HuH-7.5 (cell line): ENCODE data around the gene DTX4.

Experiments
- DNase-seq: peaks from one replicate; pipeline ENCODE4 v3.0.0; 2011; ENCODE audit warnings: low spot score

DTX4 gene

GRCh38 chr11:59192446-59193020, 20.6 kb downstream of the DTX4 start:
- no peak for DNase-seq

DNA sequence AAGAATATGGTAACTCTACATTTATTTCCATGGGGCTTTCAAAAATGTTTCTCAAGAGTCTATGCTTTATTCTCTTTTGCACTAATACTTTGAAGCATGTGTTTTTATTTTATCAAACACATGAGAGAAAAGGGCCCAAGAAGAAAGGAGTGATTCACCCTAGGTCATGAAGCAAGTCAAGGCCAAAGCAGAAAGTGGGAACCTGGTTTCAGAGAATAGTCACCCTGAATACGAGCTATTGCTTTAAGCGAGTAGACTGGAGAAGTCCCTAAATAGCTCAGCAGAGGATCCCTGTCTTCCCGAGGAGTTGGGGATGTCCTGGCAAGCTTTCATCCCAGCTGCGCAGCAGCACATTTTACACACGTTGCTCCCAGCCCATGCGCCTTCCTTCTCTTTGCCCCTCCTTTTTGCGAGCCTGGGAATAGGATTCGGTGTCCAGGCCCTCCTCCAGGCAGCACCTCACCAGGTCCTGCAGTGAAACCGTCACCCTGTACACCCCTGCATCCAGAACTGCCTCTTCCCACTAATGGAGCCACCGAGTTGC, 21.7 kb downstream of the DTX4 start:
- no peak for DNase-seq

DNA sequence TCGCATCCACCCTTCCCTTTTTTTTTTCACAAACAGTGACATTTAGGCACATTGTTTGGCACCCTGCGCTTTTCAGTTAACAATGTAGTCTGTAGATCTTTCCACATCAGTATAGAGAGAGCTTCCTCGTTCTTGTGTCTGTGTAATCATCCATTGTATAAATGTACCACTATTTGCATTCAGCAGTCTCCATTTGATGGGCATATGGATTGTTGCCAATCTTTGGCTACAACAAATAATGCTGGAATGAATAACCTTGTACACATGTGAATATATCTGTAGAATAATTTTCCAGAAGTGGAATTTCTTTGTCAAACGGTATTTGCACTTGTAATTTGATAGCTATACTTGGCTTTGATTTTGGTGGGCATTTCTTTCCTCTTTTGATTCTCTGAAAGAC, 23.7 kb downstream of the DTX4 start:
- DNase-seq, result no peak

DNA sequence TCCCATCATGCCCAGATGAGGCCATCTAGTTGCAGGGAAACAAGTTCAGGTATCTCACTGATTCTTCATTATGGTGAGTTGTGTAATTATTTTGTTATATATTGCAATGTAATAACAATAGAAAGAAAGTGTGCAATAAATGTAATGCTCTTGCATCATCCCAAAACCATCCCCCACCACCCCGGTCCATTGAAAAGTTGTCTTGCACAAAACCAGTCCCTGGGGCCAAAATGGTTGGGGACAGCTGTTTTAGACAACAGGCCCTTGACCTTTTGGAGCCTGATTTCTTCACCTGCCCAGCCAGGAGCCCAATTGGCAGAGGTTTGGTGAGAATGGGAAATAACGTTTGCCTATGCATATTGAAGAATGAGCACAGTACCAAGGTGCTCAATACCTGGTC, 24.8 kb downstream of the DTX4 start:
- DNase-seq, result no peak

DNA sequence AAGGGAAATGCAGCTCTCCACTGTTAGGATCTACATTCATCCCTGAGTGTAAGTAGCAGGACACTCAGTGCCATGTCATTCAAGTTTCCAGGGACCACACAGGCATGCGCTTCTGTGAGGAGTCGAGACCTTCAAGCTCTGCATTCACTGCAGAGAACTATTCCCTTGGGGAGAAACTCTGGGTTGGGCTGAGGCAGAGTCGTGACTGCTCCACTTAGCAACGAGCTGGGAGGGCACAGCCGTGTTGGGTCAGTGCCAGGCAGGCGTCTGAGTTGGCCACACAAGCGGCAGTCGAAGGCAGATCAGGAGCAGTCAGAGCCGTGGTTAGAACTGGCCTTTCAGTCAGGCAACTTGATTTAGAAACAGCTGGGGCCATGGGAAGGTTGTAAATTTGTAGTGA, 26.1 kb downstream of the DTX4 start:
- DNase-seq, result no peak

- no peak for DNase-seq
These were observed 26.8 kb downstream of the DTX4 start for GRCh38 chr11:59198726-59199125.

DNA sequence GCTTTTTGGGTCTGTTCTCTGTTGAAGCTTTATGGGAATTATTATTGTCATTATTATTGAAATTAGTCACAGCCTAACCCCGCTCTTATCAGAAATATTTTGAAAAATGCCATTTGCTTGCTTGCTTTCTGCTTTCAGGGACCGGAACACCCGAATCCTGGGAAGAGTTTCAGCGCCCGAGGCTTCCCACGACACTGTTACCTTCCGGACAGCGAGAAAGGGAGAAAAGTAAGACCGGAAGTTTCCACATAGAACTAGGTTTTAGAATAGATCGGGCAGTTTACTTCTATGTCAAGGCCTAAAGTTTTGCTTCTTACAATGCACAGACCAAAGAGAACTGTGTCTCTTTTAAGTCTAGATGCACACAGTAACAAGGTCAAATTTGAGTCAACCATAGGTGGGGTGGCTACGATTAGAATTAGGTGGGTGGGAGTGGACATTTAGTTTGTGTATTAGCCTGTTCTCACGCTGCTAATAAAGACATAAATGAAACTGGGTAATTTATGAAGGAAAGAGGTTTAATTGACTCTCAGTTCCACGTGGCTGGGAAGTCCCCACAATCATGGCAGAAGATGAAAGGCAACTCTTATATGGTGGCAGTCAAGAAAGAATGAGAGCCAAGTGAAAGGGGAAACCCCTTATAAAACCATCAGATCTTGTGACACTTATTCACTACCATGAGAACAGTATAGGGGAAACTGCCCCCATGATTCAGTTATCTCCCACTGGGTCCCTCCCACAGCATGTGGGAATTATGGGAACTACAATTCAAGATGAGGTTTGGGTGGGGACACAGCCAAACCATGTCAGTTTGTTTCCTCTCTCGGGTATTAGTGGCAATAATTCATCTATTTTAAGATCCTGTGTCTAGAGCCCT, 27.9 kb downstream of the DTX4 start:
- DNase-seq, result no peak

GRCh38 chr11:59200423-59200746, 28.5 kb downstream of the DTX4 start:
- DNase-seq, result no peak

DNA sequence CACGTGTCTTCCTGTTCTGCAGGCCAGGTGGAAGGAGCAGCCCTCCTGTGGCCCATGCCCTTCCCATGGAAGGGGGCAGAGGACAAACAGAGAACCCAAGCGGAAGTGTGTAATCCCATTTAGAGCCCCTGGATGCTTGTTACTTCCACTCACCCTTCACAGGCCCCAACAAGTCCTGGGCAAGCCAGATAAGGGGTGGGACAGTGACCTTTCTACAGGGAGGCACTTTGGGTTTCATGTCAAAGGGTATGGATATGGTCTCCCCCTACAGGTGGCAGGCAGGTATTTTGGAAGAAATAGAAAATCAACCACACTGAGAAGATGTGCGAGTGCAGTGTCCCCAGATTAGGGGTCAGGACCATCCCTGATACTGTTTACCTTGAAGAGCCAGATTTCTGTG, 29.4 kb downstream of the DTX4 start:
- DNase-seq, result peak; percentile 34

DNA sequence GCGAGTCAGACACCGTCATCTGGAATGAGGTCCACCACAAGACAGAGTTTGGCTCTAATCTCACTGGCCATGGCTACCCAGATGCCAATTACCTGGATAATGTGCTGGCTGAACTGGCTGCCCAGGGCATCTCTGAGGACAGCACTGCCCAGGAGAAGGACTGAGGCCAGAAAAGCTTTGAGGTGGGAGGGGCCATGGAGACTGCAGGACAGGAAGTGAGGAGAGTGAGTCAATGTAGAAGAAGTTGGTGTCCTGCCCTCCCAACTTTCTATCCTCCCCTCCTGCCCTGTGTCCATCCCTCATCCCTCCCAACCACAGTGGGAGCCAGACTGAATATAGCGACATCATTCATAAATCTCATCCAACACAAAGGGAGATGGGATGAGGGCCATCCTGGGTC, 32.8 kb downstream of the DTX4 start:
- no peak for DNase-seq

DNA sequence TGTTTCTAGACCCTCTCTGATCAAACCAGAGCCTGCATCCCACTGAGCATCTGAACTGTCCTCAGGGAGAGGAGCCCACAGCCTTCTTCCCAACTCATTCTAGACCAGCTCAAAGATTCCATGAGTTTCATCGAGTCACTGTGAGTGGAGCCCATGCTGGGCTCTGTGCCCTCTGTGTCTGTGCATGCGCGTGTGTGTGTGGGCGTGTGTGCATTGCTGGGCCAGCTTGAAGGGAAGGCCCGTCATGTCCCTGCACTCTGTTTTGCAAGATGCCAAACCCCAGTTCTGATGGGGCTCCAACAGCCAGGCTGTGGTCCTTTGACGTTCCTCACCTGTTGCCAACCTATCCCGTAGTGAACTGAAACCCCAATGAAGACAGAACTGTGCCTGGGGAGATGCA, 33.7 kb downstream of the DTX4 start:
- no peak for DNase-seq

DNA sequence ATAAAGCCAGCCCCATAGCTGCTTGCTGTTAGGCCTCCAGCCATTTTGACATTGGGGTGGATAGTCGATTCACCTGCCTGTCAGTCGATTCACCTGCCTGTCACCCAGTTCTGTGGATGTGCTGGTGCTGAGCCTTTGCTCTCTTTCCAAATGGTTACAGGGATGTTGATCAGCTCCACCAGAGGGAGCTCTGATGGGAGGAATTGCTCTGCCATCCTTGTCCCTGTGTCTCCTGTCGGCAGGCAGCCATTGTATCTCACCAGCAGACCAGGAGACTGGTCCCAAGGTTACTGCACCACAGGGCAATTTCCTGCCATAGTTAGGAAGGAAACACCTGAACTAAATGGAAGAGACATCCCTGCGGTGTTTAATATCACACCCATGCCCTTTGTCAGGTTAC, 34.7 kb downstream of the DTX4 start:
- DNase-seq, result peak; percentile 34

DNA sequence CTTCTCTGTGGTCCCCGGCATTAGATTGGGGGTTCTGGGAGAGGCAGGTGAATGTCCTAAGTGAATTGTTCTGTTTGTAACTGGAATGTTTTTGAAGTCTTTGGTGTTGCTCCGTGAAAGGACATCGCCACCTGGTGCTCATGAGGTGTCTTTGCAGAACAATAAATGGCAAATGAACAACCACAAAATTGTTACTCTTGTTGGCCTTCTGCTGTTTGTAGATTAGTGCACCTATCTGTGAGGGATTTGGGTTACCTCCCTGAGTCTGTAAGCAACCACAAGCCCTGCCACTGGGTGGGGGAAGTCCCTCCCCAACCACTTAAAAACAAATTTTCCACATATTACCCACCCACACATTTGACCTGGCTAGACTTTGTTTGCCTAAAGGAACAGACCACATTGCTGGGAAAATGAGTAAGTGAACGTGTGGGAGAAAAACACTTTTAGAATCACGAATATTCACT, 36.1 kb downstream of the DTX4 start:
- no peak for DNase-seq

DNA sequence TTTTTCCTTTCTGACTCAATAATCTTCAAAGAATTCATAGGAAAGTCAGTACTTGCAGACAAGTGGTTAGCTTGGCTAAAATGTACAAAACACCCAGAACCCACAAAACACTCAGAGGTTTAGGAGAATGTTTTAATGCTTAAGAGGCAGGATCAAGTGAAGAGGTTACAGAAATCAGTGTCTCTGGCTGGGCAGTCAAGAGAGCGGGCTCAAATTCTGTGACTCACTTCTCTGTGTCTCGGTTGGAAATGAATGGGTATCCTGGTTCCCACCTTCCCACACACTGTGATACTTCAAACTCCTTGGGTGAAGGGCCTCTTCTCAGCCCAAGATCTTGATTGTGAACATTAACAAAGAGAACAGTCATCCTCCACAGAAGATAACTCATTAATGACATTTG, 37.0 kb downstream of the DTX4 start:
- no peak for DNase-seq

DNA sequence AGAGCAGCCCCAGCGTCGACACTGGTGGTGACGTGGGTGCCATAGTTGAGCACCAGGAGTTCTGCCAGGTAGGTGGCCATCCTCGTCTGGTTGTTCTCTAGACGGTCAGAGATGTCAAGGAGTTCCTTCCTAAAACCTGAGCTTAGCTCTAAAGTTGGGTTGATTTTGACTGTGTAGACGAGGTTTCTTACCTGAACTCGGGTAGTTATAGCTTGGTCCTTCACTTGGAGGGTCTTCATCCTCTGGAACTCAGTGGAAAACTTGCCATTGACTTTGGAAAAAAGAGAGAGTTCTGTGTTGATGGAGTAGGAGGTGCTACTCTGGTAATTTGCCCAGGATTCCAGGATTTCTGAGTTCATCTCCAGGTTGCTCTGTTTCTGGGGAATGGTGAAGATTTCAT, 40.3 kb downstream of the DTX4 start:
- DNase-seq, result no peak

- no peak for DNase-seq
These were observed 41.1 kb downstream of the DTX4 start, which contains the start of gene MPEG1 for GRCh38 chr11:59212744-59213631. TSS of gene MPEG1 (minus strand) at chr11:59212927. CDS start at chr11:59212865, 62 bp downstream.

DNA sequence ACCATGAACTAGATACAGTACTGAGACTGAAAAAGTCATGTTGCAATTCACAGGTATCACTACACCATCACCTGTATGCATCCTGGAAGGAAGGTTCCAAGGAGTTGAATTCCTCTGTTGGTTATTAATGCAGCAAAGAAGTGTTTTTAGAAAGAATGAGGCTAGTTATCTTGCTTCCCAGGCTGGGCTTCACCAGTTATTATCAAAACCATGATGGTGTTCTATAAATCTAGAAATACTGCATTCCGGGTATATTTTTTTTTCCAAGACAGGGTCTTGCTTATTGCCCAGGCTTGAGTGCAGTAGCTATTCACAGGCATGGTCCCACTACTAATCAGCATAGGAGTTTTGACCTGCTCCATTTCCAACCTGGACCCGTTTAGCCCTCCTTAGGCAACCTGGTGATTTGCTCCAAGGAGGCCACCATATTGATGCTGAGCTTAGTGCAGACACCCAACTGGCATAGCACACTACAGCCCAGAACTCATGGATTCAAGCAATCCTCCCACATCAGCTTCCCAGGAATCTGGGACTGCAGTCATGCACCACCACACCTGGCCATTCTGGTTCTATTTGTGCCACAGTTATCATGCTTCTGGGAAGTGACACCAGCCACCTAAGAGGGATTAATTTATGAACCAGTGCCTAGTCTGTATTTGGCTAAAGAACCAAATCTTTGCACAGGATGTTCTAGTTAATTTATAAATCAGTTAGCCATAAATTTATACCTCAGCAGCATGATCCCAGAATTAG, 42.4 kb downstream of the DTX4 start:
- no peak for DNase-seq

GRCh38 chr11:59216641-59217564, 45.0 kb downstream of the DTX4 start:
- DNase-seq, result no peak

DNA sequence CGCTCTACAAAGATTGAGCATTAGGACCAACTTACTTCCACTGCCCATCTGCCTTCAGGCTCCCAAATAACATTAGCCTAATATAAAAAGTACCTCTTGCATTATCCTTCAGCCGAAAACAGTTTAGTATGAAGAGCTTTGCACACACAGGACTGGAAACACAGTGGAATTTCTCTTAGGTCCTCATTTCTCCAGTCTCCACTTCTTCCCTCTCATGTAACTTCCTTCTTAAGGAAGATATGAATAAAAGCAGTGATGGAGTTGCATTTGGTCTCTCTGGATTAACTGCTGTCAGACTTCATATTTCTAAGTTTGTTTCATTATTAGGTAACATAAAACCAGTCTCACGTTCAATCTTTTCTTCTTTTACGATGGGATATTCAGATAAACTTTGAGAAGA, 46.4 kb downstream of the DTX4 start:
- DNase-seq, result no peak

DNA sequence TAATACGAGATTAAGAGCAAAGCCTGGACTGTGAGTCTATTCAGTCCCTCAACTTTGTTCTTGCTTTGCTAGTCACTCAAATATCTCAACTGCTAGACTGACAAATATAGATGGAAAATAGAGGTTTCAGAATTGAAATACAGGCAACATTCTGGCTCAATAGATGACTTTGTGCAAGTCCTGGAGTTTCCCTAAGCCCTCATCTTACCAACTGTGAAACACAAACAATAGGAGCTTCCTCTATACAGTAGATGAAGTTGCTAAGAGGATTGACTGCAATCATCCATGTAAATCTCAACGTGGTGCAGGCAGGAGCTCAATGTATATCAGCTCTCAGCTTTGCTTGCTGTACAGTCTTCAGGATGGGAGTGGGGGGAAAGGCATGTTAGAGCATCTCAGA, 47.0 kb downstream of the DTX4 start:
- DNase-seq, result no peak

DNA sequence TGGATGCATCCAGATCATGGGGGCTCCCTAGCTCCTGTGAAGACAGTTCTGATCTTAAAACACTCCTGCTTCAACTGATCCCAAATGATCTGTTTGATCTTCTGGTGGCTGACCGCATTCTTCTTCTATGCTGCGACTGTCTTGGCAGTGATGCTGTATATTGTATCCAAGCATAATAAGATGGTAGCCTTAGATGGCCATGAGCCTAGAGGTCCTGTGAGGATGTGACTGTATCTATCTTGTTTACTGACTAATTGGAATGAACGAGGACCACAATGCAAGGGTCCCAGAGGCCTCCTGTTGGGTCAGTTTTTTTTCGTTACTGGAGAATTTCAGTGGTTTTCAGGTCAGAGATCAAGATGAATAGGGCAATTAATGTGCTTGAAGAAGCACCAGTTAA, 47.9 kb downstream of the DTX4 start:
- no peak for DNase-seq
